H9 (cell line): Measurements from ENCODE around the gene INSYN2B. TPM values are rescaled to one million over a fixed set of nuclear protein-coding genes. Genes with fewer than 3 reads are reported as not detected.

Experiments used
- DNase-seq: peaks from one replicate; pipeline ENCODE4 v3.0.0-alpha.2; 2017
- H2AFZ ChIP-seq: one replicate; pipeline ENCODE4 v1.6.1; 2013; ENCODE audit warnings: mild to moderate bottlenecking, low read length, control low read depth, moderate library complexity
- H2AK5ac ChIP-seq: 2 replicates; pipeline ENCODE4 v1.6.1; 2013; ENCODE audit warnings: low read length, control low read depth, mixed read lengths; ENCODE audit not compliant: insufficient read length
- H2BK120ac ChIP-seq: one replicate; pipeline ENCODE4 v1.6.1; 2013; ENCODE audit warnings: low read depth, mild to moderate bottlenecking, low read length, control low read depth, inconsistent platforms; ENCODE audit not compliant: poor library complexity, severe bottlenecking
- H2BK12ac ChIP-seq: 2 replicates; pipeline ENCODE4 v1.6.1; 2013; ENCODE audit warnings: low read length, control low read depth, mixed read lengths, low read depth; ENCODE audit not compliant: insufficient read length
- H2BK15ac ChIP-seq: 2 replicates; pipeline ENCODE4 v1.6.1; 2013; ENCODE audit warnings: low read depth, low read length, control low read depth
- H2BK20ac ChIP-seq: one replicate; pipeline ENCODE4 v1.6.1; 2013; ENCODE audit warnings: low read depth, mild to moderate bottlenecking, low read length, control low read depth, inconsistent platforms; ENCODE audit not compliant: poor library complexity, severe bottlenecking
- H2BK5ac ChIP-seq: 2 replicates; pipeline ENCODE4 v1.6.1; 2013; ENCODE audit warnings: low read length, control low read depth, mixed read lengths; ENCODE audit not compliant: insufficient read length
- H3K14ac ChIP-seq: 2 replicates; pipeline ENCODE4 v1.6.1; 2013; ENCODE audit warnings: low read length, control low read depth; ENCODE audit not compliant: insufficient read depth
- H3K18ac ChIP-seq: 2 replicates; pipeline ENCODE4 v1.6.1; 2013; ENCODE audit warnings: low read depth, mild to moderate bottlenecking, mixed read lengths, low read length, control low read depth; ENCODE audit not compliant: insufficient read length
- H3K23ac ChIP-seq: 2 replicates; pipeline ENCODE4 v1.6.1; 2013; ENCODE audit warnings: low read length, control low read depth, mixed read lengths, low read depth; ENCODE audit not compliant: insufficient read length
- H3K23me2 ChIP-seq: 2 replicates; pipeline ENCODE4 v1.6.1; 2013; ENCODE audit warnings: low read depth, mild to moderate bottlenecking, mixed read lengths, low read length, control low read depth; ENCODE audit not compliant: insufficient read length, poor library complexity, severe bottlenecking
- H3K27ac ChIP-seq: 2 replicates; pipeline ENCODE4 v1.5.1; 2013; ENCODE audit warnings: low read length, control low read depth, mixed read lengths, low read depth; ENCODE audit not compliant: insufficient read length
- H3K27me3 ChIP-seq: 2 replicates; pipeline ENCODE4 v1.6.1; 2013; ENCODE audit warnings: low read length, control low read depth, inconsistent platforms; ENCODE audit not compliant: insufficient read depth
- H3K4ac ChIP-seq: 2 replicates; pipeline ENCODE4 v1.6.1; 2013; ENCODE audit warnings: low read depth, mild to moderate bottlenecking, control low read depth, inconsistent platforms, low read length, moderate library complexity
- H3K4me1 ChIP-seq: 2 replicates; pipeline ENCODE4 v1.6.1; 2013; ENCODE audit warnings: low read length, control low read depth, inconsistent platforms; ENCODE audit not compliant: insufficient read depth
- H3K4me2 ChIP-seq: 2 replicates; pipeline ENCODE4 v1.6.1; 2013; ENCODE audit warnings: low read length, control low read depth, mixed read lengths; ENCODE audit not compliant: insufficient read length, insufficient read depth
- H3K56ac ChIP-seq: 2 replicates; pipeline ENCODE4 v1.6.1; 2013; ENCODE audit warnings: low read depth, mild to moderate bottlenecking, mixed read lengths, low read length, control low read depth; ENCODE audit not compliant: insufficient read length
- H3K79me1 ChIP-seq: 2 replicates; pipeline ENCODE4 v1.6.1; 2013; ENCODE audit warnings: low read depth, mild to moderate bottlenecking, moderate library complexity, low read length, control low read depth, inconsistent platforms; ENCODE audit not compliant: insufficient read depth, poor library complexity, severe bottlenecking
- H3K79me2 ChIP-seq: 2 replicates; pipeline ENCODE4 v1.6.1; 2013; ENCODE audit warnings: low read length, control low read depth, inconsistent platforms; ENCODE audit not compliant: insufficient read depth
- H3K9ac ChIP-seq: 2 replicates; pipeline ENCODE4 v1.6.1; 2013; ENCODE audit warnings: low read length, control low read depth, mixed read lengths; ENCODE audit not compliant: insufficient read length; ENCODE audit errors: extremely low read depth
- H3K9me3 ChIP-seq: one replicate; pipeline ENCODE4 v1.6.1; 2013; ENCODE audit warnings: low read depth, low read length, inconsistent platforms; ENCODE audit not compliant: control insufficient read depth
- H3T11ph ChIP-seq: one replicate; pipeline ENCODE4 v1.6.1; 2013; ENCODE audit warnings: mild to moderate bottlenecking, low read length, control low read depth, inconsistent platforms
- H4K20me1 ChIP-seq: one replicate; pipeline ENCODE4 v1.6.1; 2013; ENCODE audit not compliant: control insufficient read depth, insufficient read length, insufficient read depth
- H4K5ac ChIP-seq: 2 replicates; pipeline ENCODE4 v1.6.1; 2013; ENCODE audit warnings: low read depth, mild to moderate bottlenecking, mixed read lengths, low read length, control low read depth; ENCODE audit not compliant: insufficient read length
- H4K8ac ChIP-seq: replicated peaks from 2 replicates; pipeline ENCODE4 v1.6.1; 2013; ENCODE audit warnings: low read length, control low read depth, mixed read lengths, low read depth; ENCODE audit not compliant: insufficient read length
- H4K91ac ChIP-seq: 2 replicates; pipeline ENCODE4 v1.6.1; 2013; ENCODE audit warnings: low read depth, mild to moderate bottlenecking, moderate library complexity, mixed read lengths, low read length, control low read depth; ENCODE audit not compliant: insufficient read length
- H3K27ac Mint-ChIP-seq, 3 experiments: 2 replicates in 2 of 3; 3 replicates in 1 of 3; pipeline ENCODE4 v1.8.0; 2020 to 2021; ENCODE audit warnings: mixed read lengths in 3 of 3, mild to moderate bottlenecking in 1 of 3, moderate library complexity in 1 of 3
- H3K27me3 Mint-ChIP-seq: 2 replicates; pipeline ENCODE4 v1.8.0; 2021; ENCODE audit warnings: low read depth, mild to moderate bottlenecking, moderate library complexity, mixed read lengths
- H3K36me3 Mint-ChIP-seq, 3 experiments: 2 replicates in 2 of 3; 3 replicates in 1 of 3; pipeline ENCODE4 v1.8.0; 2020 to 2021; ENCODE audit warnings: low read depth in 3 of 3, mixed read lengths in 3 of 3; ENCODE audit not compliant: insufficient read depth in 1 of 3
- H3K4me1 Mint-ChIP-seq, 2 experiments: 2 replicates each; pipeline ENCODE4 v1.8.0; 2020; ENCODE audit warnings: mixed read lengths in 2 of 2
- H3K4me3 Mint-ChIP-seq, 2 experiments: 2 replicates in 1 of 2; 3 replicates in 1 of 2; pipeline ENCODE4 v1.8.0; 2020 to 2021; ENCODE audit warnings: mild to moderate bottlenecking in 2 of 2, mixed read lengths in 2 of 2, moderate library complexity in 1 of 2
- H3K9me3 Mint-ChIP-seq, 2 experiments: 2 replicates in 1 of 2; 3 replicates in 1 of 2; pipeline ENCODE4 v1.8.0; 2020; ENCODE audit warnings: mild to moderate bottlenecking in 2 of 2, mixed read lengths in 2 of 2, moderate library complexity in 1 of 2
- total RNA-seq: library from RNA; stranded (reverse); gene quantifications from 2 replicates; pipeline ENCODE4 v1.2.1, GENCODE V29; 2021
- TF ChIP-seq, protein P1 (sequence below): fragments of 200-600 bp; sonication (generic); conservative IDR thresholded peaks from 3 replicates; pipeline ENCODE4 v1.8.0; 2021; ENCODE audit warnings: antibody characterized with exemption, mild to moderate bottlenecking

Gene INSYN2B
- total RNA-seq, 1 experiment from 2014 or later: not detected

- no peak overlapping the region for H3K4me2 ChIP-seq
- Mint-ChIP-seq H3K4me1 (peaks cover 0 to 4% of the 10 kb centered on the region in 2 experiments; a peak in 3 of 4 replicates), H3K9me3 (no peaks in the 10 kb centered on the region), H3K4me3 (no peak overlapping the region), H3K36me3 (no peaks in the 10 kb centered on the region), H3K27me3 (no peaks in the 10 kb centered on the region), H3K27ac (no peak overlapping the region)
- no peak overlapping the region for H2AK5ac ChIP-seq
- no peak overlapping the region for H3K9ac ChIP-seq
- no peak overlapping the region for H2BK12ac ChIP-seq
- no peak overlapping the region for H3K56ac ChIP-seq
- H3K79me2 ChIP-seq: no peaks in the 10 kb centered on the region
- no peaks in the 10 kb centered on the region for H3K23me2 ChIP-seq
- no peaks in the 10 kb centered on the region for H3K4me1 ChIP-seq
- H4K8ac ChIP-seq: no peak overlapping the region
- H2BK15ac ChIP-seq: no peak overlapping the region
- H4K91ac ChIP-seq: no peak overlapping the region
- H4K5ac ChIP-seq: no peak overlapping the region
- H3T11ph ChIP-seq: no peak overlapping the region
- H4K20me1 ChIP-seq: no peaks in the 10 kb centered on the region
- TF ChIP-seq, protein P1, sequence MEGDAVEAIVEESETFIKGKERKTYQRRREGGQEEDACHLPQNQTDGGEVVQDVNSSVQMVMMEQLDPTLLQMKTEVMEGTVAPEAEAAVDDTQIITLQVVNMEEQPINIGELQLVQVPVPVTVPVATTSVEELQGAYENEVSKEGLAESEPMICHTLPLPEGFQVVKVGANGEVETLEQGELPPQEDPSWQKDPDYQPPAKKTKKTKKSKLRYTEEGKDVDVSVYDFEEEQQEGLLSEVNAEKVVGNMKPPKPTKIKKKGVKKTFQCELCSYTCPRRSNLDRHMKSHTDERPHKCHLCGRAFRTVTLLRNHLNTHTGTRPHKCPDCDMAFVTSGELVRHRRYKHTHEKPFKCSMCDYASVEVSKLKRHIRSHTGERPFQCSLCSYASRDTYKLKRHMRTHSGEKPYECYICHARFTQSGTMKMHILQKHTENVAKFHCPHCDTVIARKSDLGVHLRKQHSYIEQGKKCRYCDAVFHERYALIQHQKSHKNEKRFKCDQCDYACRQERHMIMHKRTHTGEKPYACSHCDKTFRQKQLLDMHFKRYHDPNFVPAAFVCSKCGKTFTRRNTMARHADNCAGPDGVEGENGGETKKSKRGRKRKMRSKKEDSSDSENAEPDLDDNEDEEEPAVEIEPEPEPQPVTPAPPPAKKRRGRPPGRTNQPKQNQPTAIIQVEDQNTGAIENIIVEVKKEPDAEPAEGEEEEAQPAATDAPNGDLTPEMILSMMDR: no peak
- no peak overlapping the region for H3K27ac ChIP-seq
- no peak overlapping the region for H3K23ac ChIP-seq
- H3K4ac ChIP-seq: no peak overlapping the region
- H2BK20ac ChIP-seq: no peak overlapping the region
- H2BK120ac ChIP-seq: no peak overlapping the region
- H3K27me3 ChIP-seq: no peaks in the 10 kb centered on the region
- H3K18ac ChIP-seq: no peak overlapping the region
- no peak overlapping the region for H3K14ac ChIP-seq
- no peak overlapping the region for H2AFZ ChIP-seq
- no peak overlapping the region for H2BK5ac ChIP-seq
- H3K79me1 ChIP-seq: no peaks in the 10 kb centered on the region
- no peak for DNase-seq
- no peaks in the 10 kb centered on the region for H3K9me3 ChIP-seq
These were observed 147.4 kb downstream of the INSYN2B start for GRCh38 chr5:169832845-169833244.
